ENCODE data around the gene PMM1. TPM values are rescaled to one million over a fixed set of nuclear protein-coding genes. Genes with fewer than 3 reads are reported as not detected.
"Not testable (repeated sequence)": the region's sequence is repeated elsewhere in the genome, so short reads cannot be mapped to it uniquely, and the experiment has no call there.

Gene PMM1
- total RNA-seq, 4 donors from 2014 or later: 17.7 to 26.1 (median 23.8) TPM

DNA sequence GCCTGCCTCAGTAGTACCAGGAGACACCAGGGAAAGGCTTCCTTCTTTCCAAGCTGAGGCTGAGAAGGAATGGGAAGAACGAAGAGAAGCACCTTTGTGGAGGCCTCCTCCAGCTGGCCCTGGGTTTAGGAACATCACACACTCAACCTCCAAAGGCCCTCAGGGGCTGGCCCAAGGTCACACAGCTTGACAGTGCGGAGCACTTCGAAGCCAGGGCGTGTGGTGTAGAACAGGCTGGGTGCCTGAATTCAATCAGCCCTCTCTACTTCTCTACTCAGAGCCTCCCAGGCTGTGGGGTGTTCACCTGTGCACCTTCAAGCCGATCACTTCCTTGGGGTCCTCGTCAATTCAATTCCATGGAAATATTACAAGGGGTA is 29.6 kb downstream of the PMM1 start:
- WGBS, 2 donors: 71 to 74% methylated on average over 4 to 6 of the region's 6 CpGs
- no peak overlapping the region for H3K27ac ChIP-seq
- peaks cover 0 to 11% of the 10 kb centered on the region in 2 donors for H3K4me1 ChIP-seq
- H3K36me3 ChIP-seq: no peaks in the 10 kb centered on the region
- H3K27me3 ChIP-seq: no peaks in the 10 kb centered on the region
- intact Hi-C loops (cut with DNase I): no loop called here
- H3K4me3 ChIP-seq (replicated peaks in 1 of 3): no peak overlapping the region
- H3K9me3 ChIP-seq: no peaks in the 10 kb centered on the region
- TF ChIP-seq CTCF (IDR thresholded peaks at IDR 0.05): no peak
- TF ChIP-seq POLR2A (IDR thresholded peaks at IDR 0.05): no peak
- DNase-seq: no peak

GRCh38 chr22:41558241-41558630 is 31.4 kb downstream of the PMM1 start:
- H3K27me3 ChIP-seq; intact Hi-C loops (cut with DNase I); H3K36me3 ChIP-seq; DNase-seq; H3K4me3 ChIP-seq (replicated peaks in 1 of 3); H3K9me3 ChIP-seq; H3K27ac ChIP-seq: not testable (repeated sequence)
- peaks cover 0 to 20% of the 10 kb centered on the region in 2 donors for H3K4me1 ChIP-seq
- 90 to 94% methylated on average over 13 of the region's 13 CpGs for WGBS, 2 donors

DNA sequence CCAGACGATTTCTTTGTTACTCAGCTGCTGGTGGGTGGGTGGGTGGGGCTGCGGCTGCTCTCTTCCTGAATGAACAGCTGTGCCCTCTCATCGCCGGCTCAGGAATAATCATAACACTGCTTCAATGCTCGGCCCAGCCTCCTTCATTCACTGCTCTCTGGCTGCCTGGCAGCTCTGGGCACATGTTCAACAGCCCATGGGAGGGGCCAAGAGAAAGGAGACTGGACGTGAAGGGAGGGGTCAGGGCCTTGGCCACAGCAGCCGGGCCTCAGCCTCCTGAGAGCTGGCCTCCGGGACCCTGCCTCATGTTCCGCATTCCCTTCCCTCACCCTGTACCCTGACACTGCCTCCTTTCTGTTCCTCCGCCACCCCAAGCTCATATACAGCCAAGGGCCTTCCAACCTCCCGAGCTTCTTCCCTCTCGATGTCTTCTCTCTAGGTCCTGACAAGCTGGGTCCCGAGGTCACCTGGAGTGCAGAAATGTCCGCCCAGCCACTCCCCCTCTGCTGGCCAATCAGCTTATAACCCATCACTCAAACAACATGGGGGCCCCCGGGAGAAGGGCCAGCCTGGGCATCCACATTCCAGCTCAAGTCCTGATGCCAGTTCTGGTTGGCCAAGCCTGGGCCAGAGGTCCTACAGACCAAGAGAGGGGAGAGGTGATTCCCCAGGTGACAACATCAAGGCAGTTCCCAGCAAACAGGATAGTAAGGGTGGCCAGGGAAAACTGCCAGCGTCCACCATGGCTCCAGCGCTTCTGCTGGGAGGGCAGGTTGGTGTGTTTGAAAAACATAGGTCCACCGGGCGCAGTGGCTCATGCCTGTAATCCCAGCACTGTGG is 32.0 kb downstream of the PMM1 start:
- no peak overlapping the region for H3K4me3 ChIP-seq (replicated peaks in 1 of 3)
- intact Hi-C loops (cut with DNase I): no loop called here
- no peaks in the 10 kb centered on the region for H3K36me3 ChIP-seq
- H3K27me3 ChIP-seq: no peaks in the 10 kb centered on the region
- peak; percentile 66 to 68 for DNase-seq
- H3K27ac ChIP-seq: no peak overlapping the region
- 42 to 61% methylated on average over 11 to 19 of the region's 19 CpGs for WGBS, 2 donors
- TF ChIP-seq POLR2A (IDR thresholded peaks at IDR 0.05) (no peak), CTCF (IDR thresholded peaks at IDR 0.05) (no peak)
- peaks cover 0 to 20% of the 10 kb centered on the region in 2 donors for H3K4me1 ChIP-seq
- H3K9me3 ChIP-seq: no peaks in the 10 kb centered on the region

DNA sequence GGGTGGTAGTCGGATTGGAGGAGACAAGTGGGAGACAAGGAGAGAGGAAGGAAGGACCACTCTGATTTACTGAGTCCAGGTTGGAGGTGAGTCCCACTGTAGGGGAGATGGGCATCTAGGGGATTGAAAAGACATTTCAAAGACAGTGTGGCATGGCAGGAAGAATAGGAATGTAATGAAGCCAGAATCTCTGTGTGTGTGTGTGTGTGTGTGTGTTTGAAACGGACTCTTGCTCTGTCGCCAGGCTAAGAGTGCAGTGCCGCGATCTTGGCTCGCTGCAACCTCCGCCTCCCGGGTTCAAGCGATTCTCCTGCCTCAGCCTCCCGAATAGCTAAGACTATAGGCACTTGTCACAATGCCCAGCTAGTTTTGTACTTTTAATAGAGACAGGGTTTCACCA is 33.1 kb downstream of the PMM1 start:
- TF ChIP-seq CTCF (IDR thresholded peaks at IDR 0.05) (no peak), POLR2A (IDR thresholded peaks at IDR 0.05) (no peak)
- DNase-seq: no peak
- H3K4me1 ChIP-seq: peaks cover 0 to 20% of the 10 kb centered on the region in 2 donors
- intact Hi-C loops (cut with DNase I): no loop called here
- H3K27me3 ChIP-seq: no peaks in the 10 kb centered on the region
- no peak overlapping the region for H3K27ac ChIP-seq
- no peaks in the 10 kb centered on the region for H3K36me3 ChIP-seq
- H3K4me3 ChIP-seq (replicated peaks in 1 of 3): no peak overlapping the region
- no peaks in the 10 kb centered on the region for H3K9me3 ChIP-seq
- WGBS, 2 donors: 87 to 88% methylated on average over 10 of the region's 10 CpGs

GRCh38 chr22:41555325-41555982 is 34.2 kb downstream of the PMM1 start:
- Histone ChIP-seq H3K27me3 (no peaks in the 10 kb centered on the region), H3K4me3 (replicated peaks in 1 of 3) (no peak overlapping the region), H3K36me3 (no peaks in the 10 kb centered on the region), H3K4me1 (peaks cover 0 to 20% of the 10 kb centered on the region in 2 donors), H3K9me3 (no peaks in the 10 kb centered on the region), H3K27ac (no peak overlapping the region)
- no peak for DNase-seq
- intact Hi-C loops (cut with DNase I): no loop called here
- TF ChIP-seq POLR2A (IDR thresholded peaks at IDR 0.05): no peak
- no peak for TF ChIP-seq CTCF (IDR thresholded peaks at IDR 0.05)
- 62 to 66% methylated on average over 7 of the region's 7 CpGs for WGBS, 2 donors

All from thyroid gland (tissue), 4 donors.